Liver (tissue), 9 donors: ENCODE data around the gene SEPSECS. TPM values are rescaled to one million over a fixed set of nuclear protein-coding genes. Genes with fewer than 3 reads are reported as not detected.

Source experiments
- DNase-seq: peaks from one replicate; pipeline ENCODE4 v3.0.0-alpha.2; 2017; ENCODE audit warnings: low spot score
- H3K27ac ChIP-seq, 2 donors: one replicate each; pipeline ENCODE4 v1.7.0; 2013; ENCODE audit warnings: inconsistent platforms in 2 of 2, low read length in 2 of 2, control low read depth in 1 of 2, low read depth in 1 of 2, mild to moderate bottlenecking in 1 of 2
- H3K27me3 ChIP-seq, 4 donors: one replicate each; pipeline versions ENCODE4 v1.6.1 to v1.7.0; 2013; ENCODE audit warnings: low read length in 3 of 4, inconsistent platforms in 1 of 4, mild to moderate bottlenecking in 1 of 4, moderate library complexity in 1 of 4; ENCODE audit not compliant: control insufficient read depth in 4 of 4, insufficient read depth in 4 of 4
- H3K36me3 ChIP-seq, 4 donors: one replicate each; pipeline versions ENCODE4 v1.6.1 to v1.7.0; 2013; ENCODE audit warnings: low read length in 3 of 4, mild to moderate bottlenecking in 3 of 4, low read depth in 1 of 4, moderate library complexity in 1 of 4; ENCODE audit not compliant: control insufficient read depth in 4 of 4, insufficient read depth in 3 of 4
- H3K4me1 ChIP-seq, 4 donors: one replicate each; pipeline versions ENCODE4 v1.6.1 to v1.7.0; 2013; ENCODE audit warnings: low read length in 3 of 4, mild to moderate bottlenecking in 3 of 4, moderate library complexity in 1 of 4; ENCODE audit not compliant: control insufficient read depth in 4 of 4, insufficient read depth in 4 of 4
- H3K4me3 ChIP-seq, 3 donors: one replicate each; pipeline versions ENCODE4 v1.6.1 to v1.7.0; 2013; ENCODE audit warnings: low read length in 3 of 3, control low read depth in 1 of 3, low read depth in 1 of 3, mild to moderate bottlenecking in 1 of 3
- H3K9ac ChIP-seq, 2 donors: one replicate each; pipeline ENCODE4 v1.7.0; 2013; ENCODE audit warnings: low read length in 2 of 2, mild to moderate bottlenecking in 2 of 2, moderate library complexity in 2 of 2, control low read depth in 1 of 2, low read depth in 1 of 2
- H3K9me3 ChIP-seq, 4 donors: one replicate each; pipeline versions ENCODE4 v1.6.1 to v1.7.0; 2013; ENCODE audit warnings: low read length in 3 of 4; ENCODE audit not compliant: control insufficient read depth in 4 of 4
- CTCF ChIP-seq: fragments of 150-350 bp; IDR thresholded peaks from 2 replicates; pipeline ENCODE4 v1.5.1; 2017; ENCODE audit warnings: improper control_type of control experiment, low read depth, low read length; ENCODE audit not compliant: missing input control
- EGR1 ChIP-seq, 2 donors: IDR thresholded peaks; 2 replicates each; pipeline ENCODE4 v1.6.1; 2016 to 2018; ENCODE audit warnings: antibody characterized with exemption in 2 of 2, low read depth in 2 of 2
- FOXA1 ChIP-seq: IDR thresholded peaks from 2 replicates; pipeline ENCODE4 v1.6.1; 2016; ENCODE audit warnings: antibody characterized with exemption
- FOXA2 ChIP-seq: IDR thresholded peaks from 2 replicates; pipeline ENCODE4 v1.6.1; 2016; ENCODE audit warnings: antibody characterized with exemption
- GABPA ChIP-seq, 2 donors: IDR thresholded peaks in 1 of 2; conservative IDR thresholded peaks in 1 of 2; 2 replicates each; pipeline ENCODE4 v1.6.1; 2016; ENCODE audit warnings: antibody characterized with exemption in 2 of 2, mild to moderate bottlenecking in 1 of 2, moderate library complexity in 1 of 2
- HNF4G ChIP-seq: IDR thresholded peaks from 2 replicates; pipeline ENCODE4 v1.6.1; 2016; ENCODE audit warnings: antibody characterized with exemption
- JUND ChIP-seq, 2 donors: IDR thresholded peaks; 2 replicates each; pipeline ENCODE4 v1.6.1; 2016; ENCODE audit warnings: antibody characterized with exemption in 2 of 2
- NR2F2 ChIP-seq: IDR thresholded peaks from 2 replicates; pipeline ENCODE4 v1.6.1; 2016; ENCODE audit warnings: antibody characterized with exemption
- RAD21 ChIP-seq, 2 donors: IDR thresholded peaks; 2 replicates each; pipeline ENCODE4 v1.6.1; 2016; ENCODE audit warnings: antibody characterized with exemption in 2 of 2, mild to moderate bottlenecking in 2 of 2
- REST ChIP-seq: IDR thresholded peaks from 2 replicates; pipeline ENCODE4 v1.6.1; 2016; ENCODE audit warnings: antibody characterized with exemption, mild to moderate bottlenecking
- RXRA ChIP-seq, 2 donors: IDR thresholded peaks; 2 replicates each; pipeline ENCODE4 v1.6.1; 2017 to 2018; ENCODE audit warnings: antibody characterized with exemption in 2 of 2, mild to moderate bottlenecking in 1 of 2
- YY1 ChIP-seq: IDR thresholded peaks from 2 replicates; pipeline ENCODE4 v1.6.1; 2016; ENCODE audit warnings: antibody characterized with exemption, mild to moderate bottlenecking
- ZBTB33 ChIP-seq: IDR thresholded peaks from 2 replicates; pipeline ENCODE4 v1.6.1; 2016; ENCODE audit warnings: antibody characterized with exemption
- WGBS: extraction: QIAGEN DNeasy Blood & Tissue Kit; methylation state at CpG from one replicate; pipeline ENCODE4 v1.1.7; 2013; 5-methylcytosine and 5-hydroxymethylcytosine counted together
- polyA plus RNA-seq, 2 donors: library from polyadenylated mRNA; stranded (reverse) in 1 of 2; unstranded in 1 of 2; fragments of 200-250 nt in 1 of 2; fragments of >200 nt in 1 of 2; fragmentation: Nextera tagmentation in 1 of 2; extraction: Ambion mirVana in 1 of 2; gene quantifications; one replicate each; pipeline versions ENCODE4 v1.2.1 to v1.2.3, GENCODE V29; 2013 to 2015
- total RNA-seq, 2 donors: library from RNA; depleted of rRNA; stranded (reverse); fragments of >200 nt; gene quantifications; one replicate each; pipeline ENCODE4 v1.2.3, GENCODE V29; 2014
- TF ChIP-seq, protein P1 (sequence below): IDR thresholded peaks from 2 replicates; pipeline ENCODE4 v1.6.1; 2016; ENCODE audit warnings: antibody characterized with exemption
- donor health status: healthy.
- donor health status: healthy.
- donor health status: healthy.
- donor health status: healthy.
- donor health status: healthy.

Gene SEPSECS
- total and polyA plus RNA-seq, 4 donors: 10.3 to 31.7 (median 13.2) TPM

GRCh38 chr4:25177147-25177546 is 16.9 kb upstream of the SEPSECS start:
- Histone ChIP-seq H3K9ac (no peak overlapping the region), H3K9me3 (no peaks in the 10 kb centered on the region), H3K4me3 (no peak overlapping the region), H3K4me1 (peaks cover 0 to 22% (median 16%) of the 10 kb centered on the region in 4 donors), H3K27ac (no peak overlapping the region), H3K27me3 (no peaks in the 10 kb centered on the region), H3K36me3 (no peaks in the 10 kb centered on the region)
- 80% methylated on average over 2 of the region's 2 CpGs for WGBS
- DNase-seq: no peak
- TF ChIP-seq HNF4G (no peak), CTCF (no peak), RAD21 (IDR thresholded peaks at IDR 0.05) (no peak), ZBTB33 (no peak), FOXA2 (no peak), GABPA (IDR thresholded peaks at IDR 0.05 in 1 of 2, conservative IDR thresholded peaks at IDR 0.05 in 1 of 2) (no peak), EGR1 (IDR thresholded peaks at IDR 0.05; ENCODE audit: low read depth in 2 of 2) (no peak), RXRA (IDR thresholded peaks at IDR 0.05) (no peak), JUND (IDR thresholded peaks at IDR 0.05) (no peak), FOXA1 (no peak), REST (no peak), NR2F2 (no peak)
- TF ChIP-seq, protein P1, sequence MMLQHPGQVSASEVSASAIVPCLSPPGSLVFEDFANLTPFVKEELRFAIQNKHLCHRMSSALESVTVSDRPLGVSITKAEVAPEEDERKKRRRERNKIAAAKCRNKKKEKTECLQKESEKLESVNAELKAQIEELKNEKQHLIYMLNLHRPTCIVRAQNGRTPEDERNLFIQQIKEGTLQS: no peak

GRCh38 chr4:25174674-25175073 is 14.4 kb upstream of the SEPSECS start:
- no peaks in the 10 kb centered on the region for H3K27me3 ChIP-seq
- DNase-seq: no peak
- H3K4me3 ChIP-seq: no peak overlapping the region
- no peak overlapping the region for H3K27ac ChIP-seq
- H3K9ac ChIP-seq: no peak overlapping the region
- peaks cover 0 to 18% (median 13%) of the 10 kb centered on the region in 4 donors for H3K4me1 ChIP-seq
- no peaks in the 10 kb centered on the region for H3K36me3 ChIP-seq
- no peak for TF ChIP-seq RAD21 (IDR thresholded peaks at IDR 0.05)
- no peak for TF ChIP-seq YY1
- H3K9me3 ChIP-seq: no peaks in the 10 kb centered on the region
- WGBS: 78% methylated on average over 3 of the region's 3 CpGs
